Glutamatergic neuron (in vitro differentiated cells): ENCODE data around the gene SMIM33. TPM values are rescaled to one million over a fixed set of nuclear protein-coding genes. Genes with fewer than 3 reads are reported as not detected.

Source experiments
- DNase-seq: peaks from one replicate; pipeline ENCODE4 v3.0.0; 2022
- H3K27ac Mint-ChIP-seq: one replicate; pipeline ENCODE4 v1.8.0; 2020; ENCODE audit warnings: mild to moderate bottlenecking, mixed read lengths, inconsistent platforms; ENCODE audit not compliant: unreplicated experiment
- H3K27me3 Mint-ChIP-seq: one replicate; pipeline ENCODE4 v1.8.0; 2020; ENCODE audit warnings: mild to moderate bottlenecking, moderate library complexity, mixed read lengths, inconsistent platforms; ENCODE audit not compliant: unreplicated experiment
- H3K36me3 Mint-ChIP-seq: one replicate; pipeline ENCODE4 v1.8.0; 2020; ENCODE audit warnings: mild to moderate bottlenecking, mixed read lengths, inconsistent platforms; ENCODE audit not compliant: unreplicated experiment
- H3K4me1 Mint-ChIP-seq: one replicate; pipeline ENCODE4 v1.8.0; 2020; ENCODE audit warnings: mild to moderate bottlenecking, low read depth, mixed read lengths, inconsistent platforms; ENCODE audit not compliant: unreplicated experiment
- H3K4me3 Mint-ChIP-seq: one replicate; pipeline ENCODE4 v1.8.0; 2020; ENCODE audit warnings: mild to moderate bottlenecking, mixed read lengths, inconsistent platforms; ENCODE audit not compliant: unreplicated experiment
- H3K9me3 Mint-ChIP-seq: one replicate; pipeline ENCODE4 v1.8.0; 2020; ENCODE audit warnings: mild to moderate bottlenecking, moderate library complexity, mixed read lengths, inconsistent platforms; ENCODE audit not compliant: unreplicated experiment
- total RNA-seq: library from RNA; stranded (reverse); fragmentation: NEBNext Ultra II Directional; extraction: Animal tissue kit (Norgen Biotek cat#: 25700); gene quantifications from one replicate; pipeline ENCODE4 v1.2.1, GENCODE V29; 2021; ENCODE audit not compliant: unreplicated experiment
- TF ChIP-seq, protein P1 (sequence below): fragments of 200-600 bp; sonication (generic); IDR thresholded peaks from one replicate; pipeline ENCODE4 v1.5.0; 2021; ENCODE audit not compliant: partially characterized antibody, unreplicated experiment

SMIM33 gene
- total RNA-seq, 1 donor from 2014 or later: not detected

DNA sequence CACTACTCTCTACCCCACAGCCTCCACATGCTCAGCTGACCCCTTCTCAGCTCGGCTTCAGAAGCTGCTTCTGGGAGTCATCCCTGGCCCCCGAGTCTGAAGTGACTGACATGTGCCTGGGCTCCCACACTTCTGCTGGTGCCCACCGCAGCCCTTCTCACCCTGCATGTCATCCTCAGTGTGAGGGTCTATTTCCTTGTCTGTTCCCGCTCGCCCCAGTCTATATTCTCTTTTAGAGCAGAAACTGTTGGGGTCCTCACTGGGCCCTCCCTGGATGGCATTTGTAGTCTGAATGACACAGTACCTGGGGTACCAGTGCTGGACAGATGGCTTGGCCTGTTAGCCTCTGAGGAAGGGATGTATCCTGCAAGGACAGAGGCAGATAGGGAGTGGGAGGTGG lies 13.6 kb upstream of the SMIM33 start:
- Mint-ChIP-seq H3K27me3 (peaks cover 1% of the 10 kb centered on the region), H3K4me3 (no peak overlapping the region), H3K27ac (no peak overlapping the region), H3K36me3 (peaks cover 4% of the 10 kb centered on the region), H3K4me1 (no peaks in the 10 kb centered on the region), H3K9me3 (no peaks in the 10 kb centered on the region)
- no peak for DNase-seq
- TF ChIP-seq, protein P1, sequence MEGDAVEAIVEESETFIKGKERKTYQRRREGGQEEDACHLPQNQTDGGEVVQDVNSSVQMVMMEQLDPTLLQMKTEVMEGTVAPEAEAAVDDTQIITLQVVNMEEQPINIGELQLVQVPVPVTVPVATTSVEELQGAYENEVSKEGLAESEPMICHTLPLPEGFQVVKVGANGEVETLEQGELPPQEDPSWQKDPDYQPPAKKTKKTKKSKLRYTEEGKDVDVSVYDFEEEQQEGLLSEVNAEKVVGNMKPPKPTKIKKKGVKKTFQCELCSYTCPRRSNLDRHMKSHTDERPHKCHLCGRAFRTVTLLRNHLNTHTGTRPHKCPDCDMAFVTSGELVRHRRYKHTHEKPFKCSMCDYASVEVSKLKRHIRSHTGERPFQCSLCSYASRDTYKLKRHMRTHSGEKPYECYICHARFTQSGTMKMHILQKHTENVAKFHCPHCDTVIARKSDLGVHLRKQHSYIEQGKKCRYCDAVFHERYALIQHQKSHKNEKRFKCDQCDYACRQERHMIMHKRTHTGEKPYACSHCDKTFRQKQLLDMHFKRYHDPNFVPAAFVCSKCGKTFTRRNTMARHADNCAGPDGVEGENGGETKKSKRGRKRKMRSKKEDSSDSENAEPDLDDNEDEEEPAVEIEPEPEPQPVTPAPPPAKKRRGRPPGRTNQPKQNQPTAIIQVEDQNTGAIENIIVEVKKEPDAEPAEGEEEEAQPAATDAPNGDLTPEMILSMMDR: no peak

DNA sequence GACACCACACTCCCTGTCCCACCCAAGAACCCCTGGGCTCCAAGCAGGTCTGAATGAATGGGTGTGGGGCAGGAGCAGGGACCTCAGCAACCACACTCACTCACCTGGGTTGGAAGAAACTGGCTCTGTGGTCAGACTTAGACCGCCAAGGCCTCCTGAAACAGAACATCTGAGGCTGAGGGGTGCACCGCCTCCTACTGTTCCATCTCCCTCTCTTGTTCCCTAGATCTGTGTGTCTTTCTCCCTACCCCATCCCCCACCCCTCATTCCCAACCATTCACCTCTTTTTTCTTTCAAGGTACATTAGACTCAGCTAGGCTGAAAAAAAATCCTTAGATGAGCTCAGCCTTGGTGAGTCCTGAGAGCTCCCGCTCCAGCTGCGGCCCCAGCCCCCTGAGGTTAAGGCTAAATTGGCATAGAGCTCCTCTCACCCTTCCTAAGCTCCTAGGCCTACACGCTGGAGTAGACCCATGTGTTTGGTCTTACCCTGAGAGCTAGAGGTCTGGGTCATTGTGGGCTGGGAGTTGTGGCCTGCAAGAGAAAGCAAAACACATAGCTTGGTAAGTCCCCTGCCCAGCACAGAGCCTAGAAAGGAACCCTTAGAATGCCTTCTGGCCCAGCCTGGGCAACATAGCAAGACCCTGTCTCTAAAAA lies 13.0 kb upstream of the SMIM33 start:
- Mint-ChIP-seq H3K4me1 (no peaks in the 10 kb centered on the region), H3K9me3 (no peaks in the 10 kb centered on the region), H3K4me3 (no peak overlapping the region), H3K27ac (no peak overlapping the region), H3K27me3 (peaks cover 1% of the 10 kb centered on the region), H3K36me3 (peaks cover 4% of the 10 kb centered on the region)
- TF ChIP-seq, protein P1: no peak
- no peak for DNase-seq

DNA sequence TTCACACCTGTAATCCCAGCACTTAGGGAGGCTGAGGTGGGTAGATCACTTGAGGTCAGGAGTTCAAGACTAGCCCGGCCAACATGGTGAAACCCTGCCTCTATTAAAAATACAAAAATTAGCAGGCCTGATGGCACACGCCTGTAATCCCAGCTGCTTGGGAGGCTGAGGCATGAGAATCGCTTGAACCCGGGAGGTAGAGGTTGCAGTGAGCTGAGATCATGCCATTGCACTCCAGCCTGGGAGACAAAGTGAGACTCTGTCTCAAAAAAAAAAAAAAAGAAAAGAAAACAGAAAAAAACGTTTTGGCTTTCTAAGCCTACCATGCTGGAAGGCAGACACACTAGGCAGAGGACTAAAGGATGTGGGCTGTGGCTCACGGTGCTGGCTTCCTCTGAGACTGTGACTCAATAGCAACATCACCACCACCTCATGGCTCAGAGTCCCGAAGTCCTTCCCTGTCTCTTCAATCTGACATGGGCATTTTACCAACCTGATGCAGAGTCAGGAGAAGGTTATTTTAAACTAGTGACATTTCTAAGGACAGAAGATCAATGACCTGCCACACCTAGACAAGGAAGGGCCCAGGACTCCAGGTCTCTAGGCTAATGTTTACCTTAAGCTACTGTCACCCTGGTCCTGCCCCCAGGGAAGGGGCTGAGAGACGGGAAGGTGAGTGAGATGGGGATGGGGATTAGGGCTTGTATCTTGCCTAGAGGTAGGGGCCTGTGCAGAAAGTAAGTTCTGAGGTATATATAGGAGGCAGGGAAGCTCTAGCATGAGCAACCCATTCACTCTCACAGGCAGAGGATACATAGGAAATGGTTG lies 12.0 kb upstream of the SMIM33 start:
- peaks cover 1% of the 10 kb centered on the region for H3K27me3 Mint-ChIP-seq

DNA sequence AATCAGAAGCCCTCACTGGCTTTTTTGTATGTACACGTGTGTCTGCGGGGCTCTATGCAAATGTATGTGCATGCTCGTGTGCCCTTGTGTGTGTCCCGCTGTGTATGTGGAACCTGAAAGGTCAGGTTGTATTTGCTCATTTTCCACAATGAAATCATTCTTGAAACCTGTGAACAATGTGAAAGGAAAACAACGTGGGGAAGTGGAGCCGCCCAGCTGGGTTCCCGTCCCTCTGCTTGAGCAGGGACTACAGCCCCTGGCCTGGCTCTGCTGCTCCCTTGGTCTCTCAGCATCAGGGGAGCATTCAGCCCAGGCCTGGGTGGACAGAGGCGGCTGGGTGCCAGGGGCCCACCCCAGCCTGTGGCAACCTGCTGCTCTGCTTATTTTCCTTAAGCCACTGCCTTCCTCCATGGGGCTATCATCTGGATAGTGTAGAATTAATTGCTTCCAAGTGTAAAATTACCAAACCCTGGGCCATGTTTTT lies 11.3 kb upstream of the SMIM33 start:
- H3K4me3 Mint-ChIP-seq: no peak overlapping the region
- H3K36me3 Mint-ChIP-seq: peaks cover 4% of the 10 kb centered on the region
- DNase-seq: no peak
- peaks cover 1% of the 10 kb centered on the region for H3K27me3 Mint-ChIP-seq
- H3K9me3 Mint-ChIP-seq: no peaks in the 10 kb centered on the region
- H3K4me1 Mint-ChIP-seq: no peaks in the 10 kb centered on the region
- H3K27ac Mint-ChIP-seq: no peak overlapping the region
- TF ChIP-seq, protein P1: no peak

More for the DNA sequence above, 12.0 kb upstream of the SMIM33 start:
- no peaks in the 10 kb centered on the region for H3K4me1 Mint-ChIP-seq
- no peak overlapping the region for H3K27ac Mint-ChIP-seq
- H3K4me3 Mint-ChIP-seq: no peak overlapping the region
- TF ChIP-seq, protein P1: no peak
- no peaks in the 10 kb centered on the region for H3K9me3 Mint-ChIP-seq
- DNase-seq: no peak
- H3K36me3 Mint-ChIP-seq: peaks cover 4% of the 10 kb centered on the region

DNA sequence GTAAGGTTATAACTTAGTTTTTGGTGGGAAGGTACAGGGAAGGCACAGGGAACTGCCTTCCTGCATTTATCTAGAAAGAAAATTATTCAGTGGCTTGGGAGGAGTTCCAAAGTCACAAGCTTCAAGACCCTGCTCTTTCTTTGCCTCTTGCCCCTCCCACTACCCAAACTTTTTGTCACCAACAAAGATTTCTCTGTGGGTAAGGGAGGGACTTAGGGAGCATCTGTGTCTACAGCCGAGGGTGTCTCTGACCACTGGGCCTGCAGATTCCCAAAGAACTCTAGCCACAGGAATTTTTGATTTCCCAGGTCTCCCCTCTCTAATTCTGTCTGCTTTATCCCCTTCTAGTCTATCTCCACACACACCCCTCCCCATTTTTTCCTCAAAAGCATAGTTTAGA lies 10.3 kb upstream of the SMIM33 start:
- Mint-ChIP-seq H3K9me3 (no peaks in the 10 kb centered on the region), H3K36me3 (peaks cover 4% of the 10 kb centered on the region), H3K27ac (no peak overlapping the region), H3K4me1 (no peaks in the 10 kb centered on the region), H3K27me3 (peaks cover 1% of the 10 kb centered on the region), H3K4me3 (no peak overlapping the region)
- no peak for DNase-seq
- TF ChIP-seq, protein P1: no peak
